ENCODE results near the gene MICAL3.

- TF ChIP-seq CTCF (IDR thresholded peaks at IDR 0.05) = peak; percentile 27; the same call in 1 of the 2 replicates
- no peak for TF ChIP-seq RFX5 (IDR thresholded peaks at IDR 0.05; ENCODE audit: low read length)
- no peak for TF ChIP-seq EP300 (IDR thresholded peaks at IDR 0.05; ENCODE audit: borderline replicate concordance in 1 of 2, low read depth in 1 of 2, low read length in 1 of 2)
Observed at GRCh38 chr22:17754233-17754925, 270.0 kb downstream of the MICAL3 start.
